Upper lobe of left lung (tissue), 6 donors: Measurements from ENCODE around the gene MSRB1. TPM values are rescaled to one million over a fixed set of nuclear protein-coding genes. Genes with fewer than 3 reads are reported as not detected.
"Not testable (repeated sequence)": the region's sequence is repeated elsewhere in the genome, so short reads cannot be mapped to it uniquely, and the experiment has no call there.

Source experiments
- ATAC-seq, 2 donors: fragments of 200-7000 bp; cut with Tn5 transposase; one replicate each; pipeline ENCODE4 v1.9.1; 2022; ENCODE audit warnings: mild to moderate bottlenecking in 2 of 2, moderate library complexity in 2 of 2; ENCODE audit not compliant: low FRiP score in 2 of 2
- DNase-seq, 2 donors: peaks; one replicate each; pipeline ENCODE4 v3.0.0-alpha.2; 2019 to 2020
- H3K27ac ChIP-seq, 4 donors: fragments of 200-600 bp; sonication (generic); one replicate each; pipeline ENCODE4 v1.5.1; 2016 to 2019
- H3K27me3 ChIP-seq, 4 donors: fragments of 200-600 bp; sonication (generic); one replicate each; pipeline ENCODE4 v1.5.1; 2017 to 2019
- H3K36me3 ChIP-seq, 4 donors: fragments of 200-600 bp; sonication (generic); one replicate each; pipeline ENCODE4 v1.5.1; 2016 to 2019
- H3K4me1 ChIP-seq, 4 donors: fragments of 200-600 bp; sonication (generic); one replicate each; pipeline ENCODE4 v1.5.1; 2018 to 2019
- H3K4me3 ChIP-seq, 4 donors: fragments of 200-600 bp; sonication (generic); one replicate each; pipeline ENCODE4 v1.5.1; 2017 to 2019; ENCODE audit warnings: mild to moderate bottlenecking in 2 of 4, moderate library complexity in 1 of 4
- H3K9me3 ChIP-seq, 4 donors: fragments of 200-600 bp; sonication (generic); one replicate each; pipeline ENCODE4 v1.5.1; 2018 to 2019
- CTCF ChIP-seq, 6 experiments: fragments of 450-650 bp in 4 of 6; fragments of 200-600 bp in 2 of 6; sonication (generic) in 2 of 6; IDR thresholded peaks; one replicate each; pipeline ENCODE4 v1.5.1; 2016 to 2019; ENCODE audit warnings: antibody characterized with exemption in 6 of 6
- EP300 ChIP-seq, 4 donors: sonication (generic); formaldehyde crosslinking; IDR thresholded peaks; one replicate each; pipeline ENCODE4 v1.5.1; 2017; ENCODE audit warnings: antibody characterized with exemption in 4 of 4, control low read depth in 2 of 4
- POLR2A ChIP-seq, 4 donors: fragments of 450-650 bp; IDR thresholded peaks; one replicate each; pipeline ENCODE4 v1.5.1; 2016 to 2017; ENCODE audit warnings: antibody characterized with exemption in 4 of 4, mild to moderate bottlenecking in 2 of 4
- POLR2AphosphoS5 ChIP-seq, 2 donors: sonication (generic); formaldehyde crosslinking; IDR thresholded peaks; one replicate each; pipeline ENCODE4 v1.5.1; 2017; ENCODE audit warnings: antibody characterized with exemption in 2 of 2
- WGBS, 2 donors: methylation state at CpG; one replicate each; pipeline ENCODE4 v1.1.5; 2017 to 2018; 5-methylcytosine and 5-hydroxymethylcytosine counted together
- total RNA-seq, 6 donors: library from RNA; depleted of rRNA in 4 of 6; stranded (reverse); fragments of >200 nt in 4 of 6; gene quantifications; one replicate each; pipeline versions ENCODE4 v1.1.0 to v1.2.1, GENCODE V29; 2016 to 2021
- donor health status: DM: no; HTN: no; CAD: no; lungs with moderate emphysema.
- donor health status: DM: no; HTN: yes; CAD: no; lungs with severe emphysema.

MSRB1 gene
- total RNA-seq, 6 donors from 2014 or later, result 18.2 to 45.3 (median 31.9) TPM

GRCh38 chr16:1903220-1903574 lies 39.8 kb downstream of the MSRB1 start:
- no peaks in the 10 kb centered on the region for H3K27me3 ChIP-seq
- ATAC-seq (no peak), DNase-seq (no peak)
- TF ChIP-seq EP300 (IDR thresholded peaks at IDR 0.05) (no peak), CTCF (IDR thresholded peaks at IDR 0.05) (no peak), POLR2A (IDR thresholded peaks at IDR 0.05) (no peak), POLR2AphosphoS5 (IDR thresholded peaks at IDR 0.05) (no peak)
- no peaks in the 10 kb centered on the region for H3K9me3 ChIP-seq
- no peak overlapping the region for H3K27ac ChIP-seq
- peaks cover 0 to 21% (median 9%) of the 10 kb centered on the region in 4 donors for H3K4me1 ChIP-seq
- H3K4me3 ChIP-seq, result no peak overlapping the region
- WGBS, 2 donors, result 57 to 63% methylated on average over 13 of the region's 13 CpGs
- H3K36me3 ChIP-seq, result no peaks in the 10 kb centered on the region

GRCh38 chr16:1902547-1903219 lies 40.3 kb downstream of the MSRB1 start:
- no peak for DNase-seq
- H3K36me3 ChIP-seq, result no peaks in the 10 kb centered on the region
- no peak overlapping the region for H3K4me3 ChIP-seq
- TF ChIP-seq POLR2A (IDR thresholded peaks at IDR 0.05) (no peak), CTCF (IDR thresholded peaks at IDR 0.05) (no peak), POLR2AphosphoS5 (IDR thresholded peaks at IDR 0.05) (no peak)
- no peak for ATAC-seq
- no peak overlapping the region for H3K27ac ChIP-seq
- H3K9me3 ChIP-seq, result no peaks in the 10 kb centered on the region
- no peaks in the 10 kb centered on the region for H3K27me3 ChIP-seq
- peaks cover 0 to 21% (median 9%) of the 10 kb centered on the region in 4 donors for H3K4me1 ChIP-seq
- 80 to 89% methylated on average over 14 to 19 of the region's 20 CpGs for WGBS, 2 donors

GRCh38 chr16:1900452-1900774 lies 42.6 kb downstream of the MSRB1 start:
- no peak overlapping the region for H3K4me3 ChIP-seq
- no peaks in the 10 kb centered on the region for H3K27me3 ChIP-seq
- no peaks in the 10 kb centered on the region for H3K36me3 ChIP-seq
- WGBS, 2 donors, result 62 to 66% methylated on average over 8 to 9 of the region's 9 CpGs
- peak overlapping the region in 2 of 4 donors; percentile 45 to 57 for H3K27ac ChIP-seq
- H3K9me3 ChIP-seq, result no peaks in the 10 kb centered on the region
- TF ChIP-seq CTCF (IDR thresholded peaks at IDR 0.05) (no peak), POLR2A (IDR thresholded peaks at IDR 0.05) (no peak), POLR2AphosphoS5 (IDR thresholded peaks at IDR 0.05) (no peak), EP300 (IDR thresholded peaks at IDR 0.05) (no peak)
- ATAC-seq (peak; percentile 8 to 16), DNase-seq (peak; percentile 37 to 80)
- H3K4me1 ChIP-seq, result peaks cover 0 to 17% (median 9%) of the 10 kb centered on the region in 4 donors

GRCh38 chr16:1899641-1900451 lies 43.2 kb downstream of the MSRB1 start:
- 80 to 81% methylated on average over 15 to 16 of the region's 16 CpGs for WGBS, 2 donors
- DNase-seq (peak in 1 of 2 donors; percentile 74), ATAC-seq (peak; percentile 38 to 66)
- H3K36me3 ChIP-seq, result no peaks in the 10 kb centered on the region
- no peak overlapping the region for H3K4me3 ChIP-seq
- H3K27me3 ChIP-seq, result no peaks in the 10 kb centered on the region
- peak overlapping the region in 2 of 4 donors; percentile 45 to 57 for H3K27ac ChIP-seq
- TF ChIP-seq POLR2AphosphoS5 (IDR thresholded peaks at IDR 0.05) (no peak), CTCF (IDR thresholded peaks at IDR 0.05) (no peak), POLR2A (IDR thresholded peaks at IDR 0.05) (no peak), EP300 (IDR thresholded peaks at IDR 0.05) (no peak)
- H3K9me3 ChIP-seq, result no peaks in the 10 kb centered on the region
- peaks cover 0 to 14% (median 7%) of the 10 kb centered on the region in 4 donors for H3K4me1 ChIP-seq

GRCh38 chr16:1897692-1898091 lies 45.3 kb downstream of the MSRB1 start:
- not testable (repeated sequence) for H3K36me3 ChIP-seq, DNase-seq, H3K4me1 ChIP-seq, H3K27ac ChIP-seq, H3K4me3 ChIP-seq, ATAC-seq, H3K9me3 ChIP-seq, H3K27me3 ChIP-seq
- WGBS, 2 donors, result 79 to 88% methylated on average over 2 of the region's 2 CpGs
